Ishikawa (cell line): ENCODE results near the gene ARMC9.

Experiments used
- CEBPB ChIP-seq: IDR thresholded peaks from 2 replicates; pipeline ENCODE4 v1.6.1; 2012
- CREB1 ChIP-seq: IDR thresholded peaks from 2 replicates; pipeline ENCODE4 v1.6.1; 2012; ENCODE audit warnings: low read depth
- EGR1 ChIP-seq: IDR thresholded peaks from 2 replicates; pipeline ENCODE4 v1.6.1; 2012
- EP300 ChIP-seq: IDR thresholded peaks from 2 replicates; pipeline ENCODE4 v1.6.1; 2012; ENCODE audit warnings: borderline replicate concordance
- FOXM1 ChIP-seq: IDR thresholded peaks from 2 replicates; pipeline ENCODE4 v1.6.1; 2012; ENCODE audit warnings: low read depth, borderline replicate concordance
- NFIC ChIP-seq: IDR thresholded peaks from 2 replicates; pipeline ENCODE4 v1.6.1; 2012
- RAD21 ChIP-seq: IDR thresholded peaks from 2 replicates; pipeline ENCODE4 v1.6.1; 2012; ENCODE audit warnings: low read depth
- TAF1 ChIP-seq: IDR thresholded peaks from 2 replicates; pipeline ENCODE4 v1.6.1; 2012; ENCODE audit warnings: low read depth, mild to moderate bottlenecking
- TCF12 ChIP-seq: IDR thresholded peaks from 2 replicates; pipeline ENCODE4 v1.6.1; 2012; ENCODE audit warnings: low read depth
- TEAD4 ChIP-seq: IDR thresholded peaks from 2 replicates; pipeline ENCODE4 v1.6.1; 2012
- YY1 ChIP-seq: IDR thresholded peaks from 2 replicates; pipeline ENCODE4 v1.6.1; 2012; ENCODE audit warnings: low read depth
- ZBTB7A ChIP-seq: IDR thresholded peaks from 2 replicates; pipeline ENCODE4 v1.6.1; 2012; ENCODE audit warnings: low read depth
- TF ChIP-seq, protein P1 (sequence below): IDR thresholded peaks from 2 replicates; pipeline ENCODE4 v1.6.1; 2012
- TF ChIP-seq, protein P2 (sequence below): IDR thresholded peaks from 2 replicates; pipeline ENCODE4 v1.6.1; 2012; ENCODE audit warnings: low read depth, mild to moderate bottlenecking
- TF ChIP-seq, protein P3 (sequence below): IDR thresholded peaks from 2 replicates; pipeline ENCODE4 v1.6.1; 2012

Gene ARMC9

DNA sequence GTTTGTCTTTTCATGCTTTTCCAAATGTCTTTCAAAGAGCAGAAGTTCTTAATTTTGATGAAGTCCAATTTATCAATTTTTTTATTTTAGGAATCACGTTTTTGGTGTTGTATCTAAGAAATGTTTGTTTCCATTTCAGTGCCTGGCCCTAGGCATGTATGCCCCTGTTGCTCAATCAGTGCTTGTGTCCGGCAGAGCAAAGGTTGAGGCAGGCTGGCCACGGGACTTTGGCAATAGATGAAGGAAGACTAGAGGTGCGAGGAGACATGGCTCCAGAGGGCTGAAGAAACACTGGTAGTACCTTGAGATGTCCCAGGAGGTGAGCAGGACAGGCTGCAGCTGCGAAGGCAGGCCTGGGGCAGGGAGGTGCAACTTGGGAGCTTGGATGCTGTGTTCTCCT, 187.0 kb downstream of the ARMC9 start:
- TF ChIP-seq EP300 (no peak), TEAD4 (no peak)
- TF ChIP-seq, protein P1, sequence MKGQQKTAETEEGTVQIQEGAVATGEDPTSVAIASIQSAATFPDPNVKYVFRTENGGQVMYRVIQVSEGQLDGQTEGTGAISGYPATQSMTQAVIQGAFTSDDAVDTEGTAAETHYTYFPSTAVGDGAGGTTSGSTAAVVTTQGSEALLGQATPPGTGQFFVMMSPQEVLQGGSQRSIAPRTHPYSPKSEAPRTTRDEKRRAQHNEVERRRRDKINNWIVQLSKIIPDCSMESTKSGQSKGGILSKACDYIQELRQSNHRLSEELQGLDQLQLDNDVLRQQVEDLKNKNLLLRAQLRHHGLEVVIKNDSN: no peak

DNA sequence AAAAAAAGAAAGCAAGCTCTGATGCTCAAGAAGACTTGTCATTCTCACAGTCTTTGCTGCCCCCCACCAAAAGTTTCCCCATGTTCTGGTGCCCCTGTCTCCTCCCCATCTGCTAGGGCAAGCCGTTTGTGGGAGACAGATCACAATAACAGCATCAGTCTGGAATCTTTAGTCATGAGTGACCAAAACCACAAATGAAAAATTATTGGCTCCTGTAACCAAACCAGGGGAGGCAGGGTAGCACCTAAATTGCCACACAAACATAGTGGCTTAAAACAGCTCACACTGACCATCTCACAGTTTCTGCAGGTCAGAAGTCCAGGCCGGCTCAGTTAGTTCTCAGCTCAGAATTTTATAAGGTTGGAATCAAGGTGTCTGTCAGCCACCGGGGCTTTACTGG, 188.0 kb downstream of the ARMC9 start:
- TF ChIP-seq ZBTB7A: no peak
- TF ChIP-seq, protein P1: no peak
- no peak for TF ChIP-seq CREB1
- TF ChIP-seq, protein P2, sequence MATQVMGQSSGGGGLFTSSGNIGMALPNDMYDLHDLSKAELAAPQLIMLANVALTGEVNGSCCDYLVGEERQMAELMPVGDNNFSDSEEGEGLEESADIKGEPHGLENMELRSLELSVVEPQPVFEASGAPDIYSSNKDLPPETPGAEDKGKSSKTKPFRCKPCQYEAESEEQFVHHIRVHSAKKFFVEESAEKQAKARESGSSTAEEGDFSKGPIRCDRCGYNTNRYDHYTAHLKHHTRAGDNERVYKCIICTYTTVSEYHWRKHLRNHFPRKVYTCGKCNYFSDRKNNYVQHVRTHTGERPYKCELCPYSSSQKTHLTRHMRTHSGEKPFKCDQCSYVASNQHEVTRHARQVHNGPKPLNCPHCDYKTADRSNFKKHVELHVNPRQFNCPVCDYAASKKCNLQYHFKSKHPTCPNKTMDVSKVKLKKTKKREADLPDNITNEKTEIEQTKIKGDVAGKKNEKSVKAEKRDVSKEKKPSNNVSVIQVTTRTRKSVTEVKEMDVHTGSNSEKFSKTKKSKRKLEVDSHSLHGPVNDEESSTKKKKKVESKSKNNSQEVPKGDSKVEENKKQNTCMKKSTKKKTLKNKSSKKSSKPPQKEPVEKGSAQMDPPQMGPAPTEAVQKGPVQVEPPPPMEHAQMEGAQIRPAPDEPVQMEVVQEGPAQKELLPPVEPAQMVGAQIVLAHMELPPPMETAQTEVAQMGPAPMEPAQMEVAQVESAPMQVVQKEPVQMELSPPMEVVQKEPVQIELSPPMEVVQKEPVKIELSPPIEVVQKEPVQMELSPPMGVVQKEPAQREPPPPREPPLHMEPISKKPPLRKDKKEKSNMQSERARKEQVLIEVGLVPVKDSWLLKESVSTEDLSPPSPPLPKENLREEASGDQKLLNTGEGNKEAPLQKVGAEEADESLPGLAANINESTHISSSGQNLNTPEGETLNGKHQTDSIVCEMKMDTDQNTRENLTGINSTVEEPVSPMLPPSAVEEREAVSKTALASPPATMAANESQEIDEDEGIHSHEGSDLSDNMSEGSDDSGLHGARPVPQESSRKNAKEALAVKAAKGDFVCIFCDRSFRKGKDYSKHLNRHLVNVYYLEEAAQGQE: no peak
- TF ChIP-seq FOXM1: no peak
- TF ChIP-seq, protein P3, sequence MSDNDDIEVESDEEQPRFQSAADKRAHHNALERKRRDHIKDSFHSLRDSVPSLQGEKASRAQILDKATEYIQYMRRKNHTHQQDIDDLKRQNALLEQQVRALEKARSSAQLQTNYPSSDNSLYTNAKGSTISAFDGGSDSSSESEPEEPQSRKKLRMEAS: no peak
- no peak for TF ChIP-seq YY1
- TF ChIP-seq CEBPB: no peak
- no peak for TF ChIP-seq EP300
- TF ChIP-seq RAD21: no peak
- no peak for TF ChIP-seq TAF1
- TF ChIP-seq TCF12: no peak
- no peak for TF ChIP-seq EGR1
- TF ChIP-seq NFIC: no peak
- TF ChIP-seq TEAD4: no peak

DNA sequence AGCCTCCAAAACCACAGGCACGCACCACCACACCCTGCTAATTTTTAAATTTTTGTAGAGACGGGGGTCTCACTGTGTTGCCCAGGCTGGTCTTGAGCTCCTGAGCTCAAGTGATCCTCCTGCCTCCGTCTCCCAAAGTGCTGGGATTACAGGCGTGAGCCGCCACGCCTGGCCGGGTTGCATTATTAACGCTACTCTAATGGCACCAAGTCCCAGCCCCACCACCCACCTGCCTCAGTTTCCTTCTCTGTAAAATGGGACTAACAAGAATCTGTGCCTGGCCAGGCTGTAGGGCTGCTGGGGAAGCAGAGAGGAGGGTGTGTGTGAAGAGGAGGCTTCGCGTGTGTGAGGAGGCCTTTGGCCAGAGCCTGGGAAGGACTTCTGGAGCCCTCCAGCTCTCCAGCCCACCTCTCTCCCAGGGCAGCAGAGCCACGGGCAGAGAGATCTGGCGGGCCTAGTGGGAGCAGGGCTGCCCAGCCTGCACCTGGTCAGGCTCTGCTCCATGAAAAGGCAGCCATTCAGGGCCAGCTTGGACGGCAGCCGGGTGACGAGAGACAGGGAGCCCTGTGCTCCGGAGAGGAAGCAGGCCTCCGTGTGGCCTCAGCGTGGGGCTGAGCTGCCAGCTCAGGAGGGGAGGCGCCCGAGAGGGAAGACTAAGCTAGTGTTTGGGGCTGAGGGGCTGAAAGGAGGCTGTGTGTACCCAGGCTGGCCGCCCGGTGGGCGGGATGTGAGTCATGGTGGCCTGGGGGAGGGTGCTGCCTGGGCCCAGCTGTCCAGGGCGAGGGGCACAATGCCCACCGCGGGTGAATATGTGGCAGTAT, 189.7 kb downstream of the ARMC9 start:
- TF ChIP-seq NFIC (no peak), TAF1 (no peak), TCF12 (no peak), RAD21 (no peak), EGR1 (no peak), EP300 (no peak), CREB1 (no peak), ZBTB7A (no peak), FOXM1 (no peak), TEAD4 (no peak), YY1 (no peak), CEBPB (no peak)
- TF ChIP-seq, protein P1: no peak
- TF ChIP-seq, protein P2: no peak
- TF ChIP-seq, protein P3: no peak

DNA sequence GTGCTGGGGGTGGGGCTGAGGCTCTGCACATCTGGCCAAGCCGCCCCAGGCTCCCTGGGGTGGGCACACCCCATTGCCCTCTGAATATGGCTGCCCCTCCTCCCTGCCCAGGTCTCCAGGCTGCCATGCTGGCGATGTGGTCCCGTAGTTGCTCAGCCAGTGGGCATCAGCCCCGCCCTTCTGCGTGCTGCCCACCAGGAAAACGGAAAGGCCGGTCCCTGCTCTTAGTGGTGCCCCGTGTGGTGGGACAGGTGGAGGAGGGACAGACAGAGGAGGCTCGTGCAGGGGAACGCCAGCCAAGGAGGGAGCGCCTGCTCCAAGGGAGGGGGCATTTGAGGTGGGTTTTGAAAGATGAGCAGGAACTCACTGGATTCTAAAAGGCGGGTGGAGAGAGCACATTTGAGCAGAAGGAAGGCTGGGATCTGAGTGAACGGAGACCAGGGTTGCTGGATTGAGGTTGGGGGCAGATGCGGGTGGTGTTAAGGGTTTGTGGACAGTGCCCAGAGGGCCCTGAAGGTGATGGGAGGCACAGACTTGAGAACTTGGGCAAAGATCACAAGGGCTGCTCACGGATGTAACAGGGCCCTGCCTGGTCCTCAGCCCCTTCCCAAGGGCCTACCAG, 190.4 kb downstream of the ARMC9 start:
- TF ChIP-seq, protein P2: no peak
- TF ChIP-seq EGR1 (no peak), ZBTB7A (no peak), YY1 (no peak), TCF12 (no peak), NFIC (no peak), FOXM1 (no peak), CEBPB (no peak), EP300 (no peak), CREB1 (no peak), TEAD4 (no peak), RAD21 (no peak), TAF1 (no peak)
- TF ChIP-seq, protein P3: no peak
- TF ChIP-seq, protein P1: no peak
